Activated T-cell treated with anti-CD3 and anti-CD28 coated beads for 1 hour (primary cell): Measurements from ENCODE around the gene PLPP4.

Source experiments
- DNase-seq: peaks from one replicate; pipeline ENCODE4 v3.0.0-alpha.2; 2020; ENCODE audit warnings: low read depth

PLPP4 gene

DNA sequence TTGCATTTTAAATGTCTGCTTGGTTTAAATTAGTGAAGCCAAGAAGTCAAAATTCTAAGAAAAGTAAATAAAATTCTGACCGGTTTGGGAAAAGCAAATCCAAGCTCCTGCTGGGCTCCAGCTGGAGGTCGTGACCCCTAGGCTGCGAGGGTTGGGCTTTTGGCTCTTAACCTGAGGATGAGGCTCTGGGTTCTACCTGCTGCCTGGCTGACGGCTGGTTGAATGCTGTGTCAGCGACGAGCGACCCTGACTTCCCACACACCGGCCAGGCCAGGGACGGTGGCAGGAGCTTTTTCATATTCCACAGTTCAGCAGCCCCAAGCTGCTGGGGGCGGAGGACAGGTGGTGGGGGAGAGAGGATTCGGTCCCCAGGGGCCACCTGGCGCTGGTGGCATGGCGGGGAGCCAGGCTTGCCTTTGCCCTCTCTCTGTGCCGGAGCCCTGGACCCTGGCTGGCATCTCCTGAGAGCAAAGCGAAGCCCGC, 843 bp upstream of the PLPP4 start:
- no peak for DNase-seq

DNA sequence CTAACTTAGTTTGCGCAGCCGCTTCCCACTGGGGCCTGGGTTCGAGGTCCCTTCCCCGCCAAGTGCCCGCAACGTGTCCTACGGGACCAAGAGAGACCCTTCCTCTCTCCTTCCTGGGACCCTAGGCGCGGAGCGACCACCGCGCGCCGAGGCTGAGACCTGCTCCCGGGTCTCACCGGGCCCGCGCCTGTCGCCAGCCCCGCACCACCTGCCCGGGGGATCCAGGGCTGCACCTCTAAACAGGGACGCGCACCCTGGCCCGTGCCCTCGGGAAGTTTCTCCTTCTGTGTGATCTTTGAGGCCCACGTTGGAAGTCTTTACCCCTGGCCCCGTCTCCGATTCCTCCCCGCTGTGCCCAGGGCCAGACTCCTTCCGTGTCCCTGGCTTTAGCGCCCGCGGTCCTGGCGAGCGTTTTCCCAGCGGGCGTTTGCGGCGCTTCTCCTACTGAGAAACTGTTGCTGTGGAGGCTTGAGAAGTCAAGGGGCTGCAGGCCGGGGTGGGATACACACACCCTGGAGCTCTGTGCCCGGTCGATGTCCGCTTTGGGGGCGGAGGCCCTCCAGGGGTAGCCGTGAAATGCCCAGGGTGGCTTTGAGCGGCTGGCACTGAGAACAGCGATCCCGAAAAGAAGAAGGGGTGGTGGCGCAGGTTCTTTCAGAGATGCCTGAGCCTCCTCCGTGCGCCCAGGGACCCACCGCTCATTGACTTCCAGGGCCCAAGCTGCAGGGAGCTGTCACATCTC, 575 bp downstream of the PLPP4 start:
- no peak for DNase-seq

DNA sequence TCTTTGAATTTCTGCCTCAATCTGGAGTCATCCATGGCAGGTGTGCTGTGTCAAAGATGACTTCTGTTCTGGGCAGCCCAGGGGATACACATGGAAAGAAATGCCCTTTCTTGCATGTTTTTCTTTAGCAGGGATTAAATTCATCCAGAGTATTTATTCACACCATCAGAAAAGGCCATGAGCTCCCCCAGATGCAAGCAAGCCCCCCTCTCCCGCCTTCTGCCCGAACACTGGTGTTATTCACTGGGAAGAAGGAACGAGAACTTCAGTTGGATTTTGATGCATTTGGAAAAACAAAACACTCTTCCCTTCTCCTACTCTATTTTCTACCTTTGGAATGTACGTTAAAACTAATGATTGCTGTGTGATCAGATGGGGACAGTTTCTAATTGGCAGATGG, 1.4 kb downstream of the PLPP4 start:
- no peak for DNase-seq

DNA sequence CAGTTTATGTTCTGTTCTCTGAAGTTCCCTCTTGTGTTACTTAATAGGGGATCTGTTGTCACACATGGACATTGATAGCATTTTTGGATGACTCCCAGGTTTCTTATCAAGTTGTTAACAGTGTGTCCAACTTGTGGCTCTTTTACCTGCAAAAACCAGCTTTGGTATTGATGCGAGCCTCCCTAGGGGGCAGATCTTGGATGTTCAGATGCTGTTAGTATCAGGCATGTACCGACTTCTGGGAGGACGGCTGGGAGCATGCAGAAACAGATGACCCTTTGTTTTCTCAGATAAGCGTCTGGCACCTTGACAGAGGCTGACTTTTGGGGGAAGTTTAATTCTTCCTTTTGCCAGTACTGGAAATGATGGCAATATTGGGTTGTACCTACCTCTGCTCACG, 2.2 kb downstream of the PLPP4 start:
- no peak for DNase-seq

DNA sequence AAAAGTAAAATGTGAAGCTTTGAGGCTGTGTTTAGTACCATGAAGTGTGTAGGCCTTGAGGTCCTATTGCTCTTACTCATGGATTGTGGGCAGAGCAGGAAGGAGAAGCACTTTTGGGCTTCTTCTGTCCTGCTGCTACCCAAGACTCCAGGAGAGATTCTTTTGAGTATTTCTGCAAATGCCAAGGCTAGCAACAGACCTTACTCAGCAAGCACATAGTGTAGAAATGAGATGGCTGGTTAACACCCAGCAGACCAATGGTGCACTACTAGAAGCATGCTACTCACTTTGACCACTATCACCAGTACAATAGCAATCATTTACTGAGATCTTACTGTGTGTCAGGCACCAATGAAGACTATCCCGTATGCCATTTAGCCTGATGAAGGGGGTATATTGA, 3.2 kb downstream of the PLPP4 start:
- DNase-seq: no peak

DNA sequence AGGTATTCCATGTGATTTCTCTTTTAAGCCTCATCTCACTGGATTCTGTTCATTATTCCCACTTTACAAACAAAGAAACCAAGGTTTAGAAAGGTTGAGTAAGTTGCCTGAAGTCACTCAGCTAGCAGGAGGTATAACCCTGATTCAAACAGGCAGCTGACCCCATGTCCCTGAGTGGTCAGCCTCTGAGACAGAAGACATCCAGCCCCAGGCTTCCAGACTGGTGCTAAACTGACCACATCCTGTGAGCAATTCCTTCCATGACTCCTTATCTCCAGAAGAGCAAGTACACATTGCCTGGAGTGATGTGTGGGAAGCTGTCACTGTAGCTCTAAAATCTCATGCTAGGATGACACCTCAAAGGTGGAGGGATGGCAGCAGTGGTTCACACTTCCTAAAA, 3.7 kb downstream of the PLPP4 start:
- DNase-seq: no peak

DNA sequence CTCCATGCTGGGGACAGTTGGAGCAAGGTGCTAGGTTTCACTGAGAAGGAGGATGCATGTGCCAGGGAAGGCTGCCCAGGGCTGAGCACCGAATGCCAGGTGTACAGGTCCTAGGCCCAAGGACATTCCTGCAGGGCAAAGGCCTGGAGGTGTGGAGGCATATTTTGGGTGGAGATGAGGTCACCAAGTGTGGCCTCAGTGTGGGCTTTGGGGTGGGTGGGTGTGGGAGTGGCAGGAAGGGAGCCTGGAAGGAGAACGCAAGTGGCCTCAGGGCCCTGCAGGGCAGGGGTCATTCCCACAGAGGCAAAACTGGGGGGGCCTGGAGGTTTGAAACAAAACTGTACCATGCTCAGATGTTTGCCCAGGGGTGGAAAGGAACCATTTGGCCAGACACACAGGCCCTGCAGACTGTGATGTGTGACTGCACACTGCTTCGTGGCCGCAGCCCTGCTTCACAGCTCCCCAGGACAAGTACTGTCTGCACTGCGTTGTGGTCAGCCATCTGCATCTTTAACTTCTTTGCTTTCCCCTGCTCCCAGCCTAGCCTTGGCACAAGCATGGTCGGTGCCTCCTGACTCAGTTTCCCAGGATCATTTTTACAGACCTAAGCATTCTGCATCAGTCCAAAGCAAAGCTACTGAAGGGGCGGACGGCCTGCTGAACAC, 5.1 kb downstream of the PLPP4 start:
- DNase-seq: no peak

DNA sequence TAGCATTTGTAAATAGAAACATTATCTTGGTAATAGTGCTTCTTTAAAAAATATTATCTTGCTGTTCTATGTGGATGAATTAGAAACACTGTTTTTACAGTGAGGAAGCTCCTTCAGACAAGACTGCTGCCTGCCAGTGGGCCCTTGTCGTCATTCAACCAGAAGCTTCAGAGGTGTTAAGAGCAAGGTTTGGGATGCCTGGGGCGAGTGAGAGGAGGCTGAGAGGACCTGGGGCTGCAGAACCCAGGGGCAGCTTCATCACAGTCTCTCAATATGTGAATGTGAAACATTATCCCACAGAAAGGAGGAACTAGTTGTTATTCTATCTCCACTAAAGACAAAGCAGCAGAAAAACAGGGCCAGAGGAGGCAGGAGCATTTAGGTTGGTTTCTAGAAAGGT, 8.1 kb downstream of the PLPP4 start:
- DNase-seq: no peak

DNA sequence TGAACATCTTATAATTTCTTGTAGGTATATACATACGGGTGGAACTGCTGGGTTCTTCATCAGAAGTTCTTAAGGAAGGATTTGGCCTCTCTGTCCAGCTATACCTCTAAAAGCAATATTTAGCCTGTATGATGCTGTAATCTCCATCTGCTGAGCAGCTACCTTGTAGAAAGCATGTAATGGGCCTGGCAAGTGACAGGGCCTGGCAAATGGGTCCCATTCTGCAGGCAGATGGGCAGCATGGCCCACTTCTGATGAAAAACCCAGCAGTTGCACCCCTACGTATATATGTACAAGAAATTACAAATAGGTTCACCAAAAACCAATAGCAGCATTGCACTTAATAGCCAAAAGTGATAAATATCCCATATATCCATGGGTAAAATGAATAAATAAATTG, 9.0 kb downstream of the PLPP4 start:
- no peak for DNase-seq

DNA sequence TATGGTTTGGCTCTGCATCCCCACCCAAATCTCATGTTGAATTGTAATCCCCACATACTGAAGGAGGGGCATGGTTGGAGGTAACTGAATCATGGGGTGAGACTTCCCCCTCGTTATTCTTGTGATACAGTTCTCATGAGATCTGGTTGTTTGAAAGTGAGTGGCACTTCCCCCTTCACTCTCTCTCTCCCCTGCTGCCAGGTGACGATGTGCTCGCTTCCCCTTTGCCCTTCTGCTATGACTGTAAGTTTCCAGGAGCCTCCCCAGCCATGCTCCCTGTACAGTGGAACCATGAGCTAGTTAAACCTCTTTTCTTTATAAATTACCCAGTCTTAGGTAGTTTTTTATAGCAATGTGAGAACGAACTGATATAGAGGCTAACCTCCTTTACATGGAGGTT, 16.6 kb downstream of the PLPP4 start:
- no peak for DNase-seq

DNA sequence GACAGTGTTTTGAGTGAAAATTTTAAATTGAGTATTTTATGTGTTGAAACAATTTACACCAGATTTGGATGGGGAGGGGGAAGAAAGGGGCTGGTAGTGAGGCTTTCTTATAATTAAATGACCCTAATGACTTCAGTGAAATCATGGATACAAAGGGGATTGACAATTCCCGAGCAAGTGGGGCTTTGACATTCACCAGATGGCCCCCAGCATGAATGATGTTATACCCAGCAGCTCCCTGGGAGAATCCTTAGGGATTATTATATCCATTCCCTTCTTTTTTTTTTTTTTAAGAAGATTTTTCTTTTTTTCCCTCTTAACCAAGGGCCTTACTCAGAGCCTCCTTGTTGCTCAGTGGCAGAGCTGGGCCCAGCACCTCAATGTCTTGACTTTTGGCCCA, 17.9 kb downstream of the PLPP4 start:
- no peak for DNase-seq

DNA sequence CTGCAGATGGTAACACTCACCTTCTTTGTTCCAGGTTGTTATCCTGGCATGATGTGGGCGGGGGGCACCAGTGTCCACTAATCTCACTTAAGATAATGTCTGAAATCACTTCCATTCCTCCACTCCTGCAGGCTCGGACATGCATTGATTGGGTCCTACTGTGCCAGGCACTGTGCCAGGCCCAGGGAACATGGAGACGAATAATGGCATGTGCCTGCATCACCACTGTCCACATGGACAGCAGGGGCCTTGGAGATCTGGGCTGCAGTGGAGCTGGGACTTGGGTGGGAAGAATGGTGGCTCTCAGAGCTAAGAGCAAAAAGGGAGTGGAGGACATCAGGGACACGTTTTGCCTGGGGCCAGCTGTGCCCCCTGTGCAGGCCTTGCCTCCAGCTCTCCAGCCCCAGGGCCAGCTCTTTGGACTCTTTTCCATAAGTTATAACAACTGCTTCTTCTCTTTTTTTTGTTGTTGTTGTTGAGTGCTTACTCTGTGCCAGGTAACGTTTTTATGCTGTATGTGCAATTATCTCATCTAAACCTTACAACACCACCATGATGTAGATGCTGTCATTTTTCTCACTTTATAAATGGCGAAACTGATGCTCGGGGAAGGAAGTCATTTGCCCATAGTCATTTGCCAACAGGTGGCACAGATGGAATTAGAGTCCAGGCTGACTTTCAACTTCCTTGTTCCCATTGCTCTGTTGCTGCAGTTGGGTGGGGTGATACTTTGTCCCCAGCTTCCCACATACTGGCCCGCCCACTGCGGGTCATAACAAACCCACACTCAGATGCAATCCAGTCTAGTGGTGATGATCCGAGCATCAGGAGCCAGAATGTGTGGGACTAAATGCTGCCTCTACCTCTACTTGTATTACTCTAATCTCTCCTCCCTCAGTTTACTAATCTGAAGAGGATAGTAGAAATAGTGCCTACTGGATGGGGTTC, 19.1 kb downstream of the PLPP4 start:
- DNase-seq: no peak

DNA sequence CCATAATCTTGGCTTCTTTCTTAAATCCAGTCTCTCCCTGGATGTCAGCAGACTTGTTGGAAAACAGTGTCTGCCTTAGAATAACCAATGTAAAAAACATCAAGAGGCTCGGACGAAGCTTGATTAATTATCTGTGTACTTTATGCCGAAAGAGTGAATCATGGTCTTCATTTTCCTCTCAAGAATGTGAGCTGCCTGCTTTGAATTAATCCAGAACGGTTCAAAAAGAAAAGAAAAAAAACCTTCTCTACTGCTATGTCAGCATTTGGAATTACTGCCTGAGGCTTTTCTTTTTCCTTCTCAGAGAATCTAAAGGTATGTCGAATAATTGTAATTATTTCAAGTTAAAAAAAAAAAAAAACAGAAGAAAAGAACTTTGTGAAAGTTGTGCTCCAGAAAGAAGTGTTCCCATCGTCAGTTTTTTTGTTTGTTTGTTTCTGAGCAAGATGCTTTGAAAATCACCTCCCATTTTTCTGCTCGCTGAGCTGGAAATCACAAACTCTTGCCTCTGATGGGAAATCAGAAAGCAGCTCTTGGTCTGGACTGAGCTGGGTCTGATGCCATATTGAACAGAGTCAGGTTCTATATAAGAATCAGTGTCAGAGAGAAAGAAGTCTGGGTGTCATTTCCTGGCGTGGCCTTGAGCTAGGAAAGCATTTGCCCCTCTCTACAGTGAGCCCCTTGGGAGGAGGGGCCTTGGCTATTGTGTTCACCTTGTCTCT, 20.2 kb downstream of the PLPP4 start:
- no peak for DNase-seq

DNA sequence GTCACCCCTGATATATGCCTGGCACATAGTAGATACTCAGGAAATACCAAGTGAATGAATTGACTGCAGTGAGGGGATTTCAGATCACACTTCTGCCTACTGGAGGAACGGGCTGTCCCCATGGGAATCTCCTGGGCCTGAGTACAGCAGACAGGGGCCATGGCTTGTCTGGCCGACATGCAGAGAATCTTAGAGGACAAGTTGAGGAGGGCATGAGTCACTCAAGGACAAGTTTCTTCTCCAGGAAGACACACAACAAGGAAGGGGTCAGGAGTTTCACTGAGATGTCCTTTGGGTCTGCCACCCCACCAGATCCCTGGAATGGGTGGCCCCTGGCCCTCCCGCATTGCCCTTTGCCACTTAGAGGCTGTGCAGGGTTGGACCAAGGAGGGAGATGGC, 20.7 kb downstream of the PLPP4 start:
- DNase-seq: no peak

DNA sequence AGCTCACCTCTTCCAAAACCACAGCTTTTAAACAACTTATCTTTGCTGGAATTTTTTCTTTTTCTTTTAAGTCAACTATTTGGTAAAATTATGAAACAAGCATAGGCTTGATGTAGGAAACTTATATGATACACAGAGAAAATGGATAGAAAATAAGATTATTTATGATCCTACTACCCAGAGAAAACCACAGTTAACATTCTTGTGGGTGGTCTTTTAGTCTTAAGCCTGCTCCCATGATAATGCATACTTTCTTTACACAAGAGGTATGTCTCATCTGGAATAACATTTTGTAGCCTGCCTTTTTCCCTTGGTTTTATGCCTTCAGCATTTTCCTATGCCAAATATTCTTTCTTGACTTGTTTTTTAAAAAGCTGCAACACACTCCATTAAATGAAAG, 21.4 kb downstream of the PLPP4 start:
- no peak for DNase-seq

DNA sequence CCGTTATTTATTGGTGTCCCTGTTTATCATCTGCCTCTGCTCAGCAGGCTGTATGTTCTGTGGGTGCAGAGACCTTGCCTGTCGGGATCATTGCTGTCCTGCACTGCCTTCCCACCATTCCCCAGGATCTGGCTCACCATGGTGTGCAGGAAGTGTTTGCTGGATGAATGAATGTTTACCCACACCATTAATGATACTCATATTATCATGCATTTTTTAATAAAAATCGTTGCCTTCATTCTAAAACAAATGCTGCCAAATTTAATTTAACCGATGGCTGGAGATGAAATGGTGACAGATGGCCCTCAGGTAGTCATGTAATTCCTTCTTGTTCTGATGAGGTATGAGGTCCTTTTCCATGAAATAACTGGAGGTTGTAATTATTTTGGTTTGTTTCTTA, 22.5 kb downstream of the PLPP4 start:
- DNase-seq: no peak

DNA sequence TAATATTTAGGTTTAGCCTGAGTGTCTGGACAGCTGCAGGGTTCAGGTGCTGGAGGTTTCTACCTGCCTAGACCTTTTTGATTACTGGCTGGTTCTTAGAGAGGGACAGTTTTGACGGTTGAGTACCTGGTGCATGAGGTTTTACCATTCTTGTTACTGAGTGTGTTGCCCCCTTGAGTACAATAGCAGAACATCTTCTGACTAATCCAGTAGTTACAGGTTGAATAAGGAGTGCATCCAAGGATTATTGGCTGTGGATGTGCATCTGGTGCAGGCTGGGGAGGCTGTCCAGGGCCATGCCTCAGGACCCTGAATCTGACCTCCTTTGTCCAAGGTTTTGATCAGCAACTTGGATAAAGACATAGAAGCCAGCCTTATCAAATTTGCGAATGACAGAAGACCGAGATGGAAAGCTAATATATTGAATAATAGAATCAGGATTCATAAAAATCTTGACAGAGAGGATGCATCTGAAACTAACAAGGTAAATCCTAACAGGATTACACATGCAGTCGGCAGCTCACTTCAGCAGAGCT, 23.1 kb downstream of the PLPP4 start:
- DNase-seq: no peak

DNA sequence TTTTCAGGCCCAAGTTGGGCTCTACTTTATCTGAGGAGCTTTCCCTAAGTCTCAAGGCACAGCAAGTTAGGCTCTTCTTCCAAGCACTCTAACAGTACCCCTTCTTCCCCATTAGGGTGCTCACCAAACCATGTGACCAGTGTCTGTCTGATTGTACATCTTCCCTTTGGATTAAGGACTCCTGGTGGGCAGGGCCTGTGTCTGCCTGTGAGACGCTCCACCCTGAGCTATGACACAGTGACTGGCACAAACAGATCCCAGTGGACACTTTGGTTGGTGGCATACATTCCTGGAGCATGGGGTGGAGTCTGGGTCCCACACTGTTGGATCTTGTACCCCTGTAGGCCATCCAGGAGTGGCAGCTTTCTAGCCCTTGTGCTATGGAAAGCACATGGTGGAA, 23.8 kb downstream of the PLPP4 start:
- no peak for DNase-seq

DNA sequence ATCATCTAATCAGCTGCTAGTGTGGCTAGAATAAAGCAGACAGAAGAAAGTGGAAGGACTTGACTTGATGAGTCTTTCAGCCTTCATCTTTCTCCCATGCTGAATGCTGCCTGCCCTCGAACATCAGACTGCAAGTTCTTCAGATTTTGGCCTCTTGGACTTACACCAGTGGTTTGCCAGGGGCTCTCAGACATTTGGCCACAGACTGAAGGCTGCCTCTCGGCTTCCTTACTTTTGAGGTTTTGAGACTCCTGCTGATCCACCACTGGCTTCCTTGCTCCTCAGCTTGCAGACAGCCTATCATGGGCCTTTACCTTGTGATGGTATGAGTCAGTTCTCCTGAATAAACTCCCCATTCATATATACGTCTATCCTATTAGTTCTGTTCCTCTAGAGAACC, 26.0 kb downstream of the PLPP4 start:
- DNase-seq: no peak

DNA sequence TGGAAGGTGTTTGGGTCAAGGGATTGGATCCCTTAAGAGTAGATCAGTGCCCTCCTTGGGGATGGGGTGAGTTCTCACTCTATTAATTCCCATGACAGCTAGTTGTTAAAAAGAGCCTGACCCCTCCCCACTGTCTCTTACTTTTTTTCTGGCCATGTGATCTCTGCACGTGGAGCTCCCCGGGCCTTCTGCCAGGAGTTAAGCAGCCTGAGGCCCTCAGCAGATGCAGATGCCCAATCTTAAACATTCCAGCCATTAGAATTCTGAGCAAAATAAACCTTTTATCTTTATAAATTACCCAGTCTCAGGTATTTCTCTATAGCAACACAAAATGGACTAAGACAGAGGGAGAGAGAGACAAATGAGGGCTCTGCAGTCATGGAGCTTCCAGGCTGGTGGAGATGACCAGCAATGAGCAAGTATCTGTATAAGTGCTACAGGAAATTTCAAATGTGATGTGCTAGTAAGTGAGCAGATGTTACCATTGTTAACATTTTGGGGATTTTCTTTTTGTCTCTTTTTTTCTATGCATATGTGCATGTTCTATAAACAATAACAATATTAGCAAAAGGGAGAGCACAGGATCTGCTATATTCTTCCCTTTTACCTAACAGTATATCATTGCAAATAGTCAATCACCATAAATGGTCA, 26.7 kb downstream of the PLPP4 start:
- no peak for DNase-seq

DNA sequence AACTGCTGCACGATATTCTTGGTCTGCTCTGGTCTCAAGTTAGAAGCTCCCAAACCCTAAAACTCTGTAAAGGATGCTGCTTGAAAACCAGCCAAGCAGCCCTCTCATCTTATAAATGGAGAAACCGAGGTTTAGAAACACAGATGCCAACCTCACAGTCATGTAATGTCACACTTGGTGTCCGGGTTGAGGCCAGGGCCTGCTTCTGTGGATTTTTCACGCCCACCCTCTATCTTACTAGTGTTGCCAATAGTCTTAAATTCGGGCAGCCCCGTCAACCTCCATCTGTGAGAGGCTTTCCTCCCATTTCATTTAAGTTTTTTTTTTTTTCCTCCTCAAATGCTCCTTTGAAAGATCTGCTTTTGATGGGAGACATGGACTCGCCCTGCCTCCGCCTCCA, 28.9 kb downstream of the PLPP4 start:
- DNase-seq: no peak
